ENCODE data around the gene RAP1GAP. TPM values are rescaled to one million over a fixed set of nuclear protein-coding genes. Genes with fewer than 3 reads are reported as not detected.
"Not testable (repeated sequence)": the region's sequence is repeated elsewhere in the genome, so short reads cannot be mapped to it uniquely, and the experiment has no call there.

RAP1GAP gene
- total RNA-seq, 1 donor from 2014 or later: 1.2 TPM

GRCh38 chr1:21680381-21680780, 11.2 kb upstream of the RAP1GAP start:
- TF ChIP-seq CTCF (IDR thresholded peaks at IDR 0.05) (no peak), POLR2A (IDR thresholded peaks at IDR 0.05) (no peak), POLR2AphosphoS5 (IDR thresholded peaks at IDR 0.05; ENCODE audit: insufficient read depth in 1 of 2, low read depth in 1 of 2) (no peak)
- Histone ChIP-seq H3K27me3 (no peaks in the 10 kb centered on the region), H3K4me1 (peaks cover 10% of the 10 kb centered on the region), H3K4me3 (no peak overlapping the region), H3K27ac (no peak overlapping the region), H3K36me3 (peaks cover 0 to 3% of the 10 kb centered on the region in 2 donors), H3K9me3 (no peaks in the 10 kb centered on the region)
- intact Hi-C loops (cut with DNase I): loop anchor here (5.0 kb wide), 1 partner anchor 1258 kb away; no protein-coding TSS in a partner anchor
- DNase-seq (ENCODE audit: extremely low spot score in 2 of 2): no peak

GRCh38 chr1:21677168-21677567, 8.0 kb upstream of the RAP1GAP start:
- peaks cover 30% of the 10 kb centered on the region for H3K4me1 ChIP-seq
- no peak overlapping the region for H3K4me3 ChIP-seq
- no peak for TF ChIP-seq POLR2AphosphoS5 (IDR thresholded peaks at IDR 0.05; ENCODE audit: insufficient read depth in 1 of 2, low read depth in 1 of 2)
- no peak for TF ChIP-seq CTCF (IDR thresholded peaks at IDR 0.05)
- no peak for TF ChIP-seq POLR2A (IDR thresholded peaks at IDR 0.05)
- no peak overlapping the region for H3K27ac ChIP-seq
- intact Hi-C loops (cut with DNase I): no loop called here
- no peaks in the 10 kb centered on the region for H3K9me3 ChIP-seq
- peaks cover 0 to 3% of the 10 kb centered on the region in 2 donors for H3K36me3 ChIP-seq
- no peaks in the 10 kb centered on the region for H3K27me3 ChIP-seq
- no peak for DNase-seq (ENCODE audit: extremely low spot score in 2 of 2)

GRCh38 chr1:21674957-21675356, 5.8 kb upstream of the RAP1GAP start:
- intact Hi-C loops (cut with DNase I): no loop called here
- H3K27me3 ChIP-seq: no peaks in the 10 kb centered on the region
- H3K36me3 ChIP-seq: peaks cover 0 to 3% of the 10 kb centered on the region in 2 donors
- H3K4me3 ChIP-seq: no peak overlapping the region
- TF ChIP-seq CTCF (IDR thresholded peaks at IDR 0.05) (no peak), POLR2AphosphoS5 (IDR thresholded peaks at IDR 0.05; ENCODE audit: insufficient read depth in 1 of 2, low read depth in 1 of 2) (no peak), POLR2A (IDR thresholded peaks at IDR 0.05) (no peak)
- H3K9me3 ChIP-seq: no peaks in the 10 kb centered on the region
- no peak overlapping the region for H3K27ac ChIP-seq
- DNase-seq (ENCODE audit: extremely low spot score in 2 of 2): no peak
- H3K4me1 ChIP-seq: peaks cover 29% of the 10 kb centered on the region

DNA sequence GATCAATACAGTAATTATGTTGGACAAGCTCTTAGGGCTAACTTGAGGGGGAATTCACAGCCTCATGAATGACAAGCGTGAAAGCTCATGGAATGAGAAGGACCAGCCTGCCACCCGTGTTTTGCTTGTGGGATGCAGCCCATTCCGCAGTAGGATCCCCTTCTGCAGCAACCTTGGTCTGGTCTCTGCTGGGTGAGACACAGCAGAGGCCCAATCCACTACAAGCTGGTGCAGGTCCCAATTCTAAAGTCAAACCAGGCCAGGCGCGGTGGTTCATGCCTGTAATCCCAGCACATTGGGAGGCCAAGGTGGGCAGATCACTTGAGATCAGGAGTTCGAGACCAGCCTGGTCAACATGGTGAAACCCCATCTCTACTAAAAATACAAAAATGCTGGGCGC, 4.7 kb upstream of the RAP1GAP start:
- intact Hi-C loops (cut with DNase I); DNase-seq (ENCODE audit: extremely low spot score in 2 of 2); H3K4me3 ChIP-seq; H3K27me3 ChIP-seq; H3K9me3 ChIP-seq; H3K36me3 ChIP-seq: not testable (repeated sequence)
- H3K27ac ChIP-seq: peak overlapping the region; percentile 11
- peaks cover 40% of the 10 kb centered on the region for H3K4me1 ChIP-seq

GRCh38 chr1:21673277-21673780, 4.2 kb upstream of the RAP1GAP start:
- Histone ChIP-seq H3K36me3 (peaks cover 0 to 3% of the 10 kb centered on the region in 2 donors), H3K27me3 (peaks cover 5% of the 10 kb centered on the region), H3K4me1 (peaks cover 46% of the 10 kb centered on the region), H3K27ac (peak overlapping the region; percentile 11), H3K4me3 (no peak overlapping the region), H3K9me3 (no peaks in the 10 kb centered on the region)
- peak in 1 of 2 donors; percentile 81 for DNase-seq (ENCODE audit: extremely low spot score in 2 of 2)
- intact Hi-C loops (cut with DNase I): no loop called here
- no peak for TF ChIP-seq CTCF (IDR thresholded peaks at IDR 0.05)
- TF ChIP-seq POLR2AphosphoS5 (IDR thresholded peaks at IDR 0.05; ENCODE audit: insufficient read depth in 1 of 2, low read depth in 1 of 2): peak in 1 of 2 donors; percentile 69

Measured in vagina (tissue), 2 donors.